OCI-LY1 (cell line): ENCODE data around the gene ELAVL3.
"Not testable (repeated sequence)": the region's sequence is repeated elsewhere in the genome, so short reads cannot be mapped to it uniquely, and the experiment has no call there.

Experiments
- H2AFZ ChIP-seq: fragments of 200-600 bp; sonication (generic), shearing (Covaris generic); 2 replicates; pipeline ENCODE4 v1.6.0; 2014; ENCODE audit warnings: antibody characterized with exemption, mild to moderate bottlenecking, low read length
- H3F3A ChIP-seq: fragments of 200-600 bp; sonication (generic), shearing (Covaris generic); 2 replicates; pipeline ENCODE4 v1.6.0; 2014; ENCODE audit warnings: mild to moderate bottlenecking, antibody characterized with exemption, low read length, moderate library complexity; ENCODE audit not compliant: insufficient read depth
- H3K27ac ChIP-seq: fragments of 200-600 bp; sonication (generic); 2 replicates; pipeline ENCODE4 v1.5.1; 2014; ENCODE audit warnings: low read length, mixed run types, mild to moderate bottlenecking, low read depth; ENCODE audit not compliant: poor library complexity, severe bottlenecking
- H3K27me3 ChIP-seq: fragments of 200-600 bp; sonication (generic); 2 replicates; pipeline ENCODE4 v1.6.0; 2014; ENCODE audit warnings: antibody characterized with exemption, mild to moderate bottlenecking, low read length, moderate library complexity; ENCODE audit not compliant: insufficient read depth
- H3K36me3 ChIP-seq: fragments of 200-600 bp; sonication (generic); 2 replicates; pipeline ENCODE4 v1.6.1; 2014; ENCODE audit warnings: mild to moderate bottlenecking, antibody characterized with exemption, low read length, moderate library complexity, mixed read lengths; ENCODE audit not compliant: insufficient read depth
- H3K4me1 ChIP-seq: fragments of 200-600 bp; sonication (generic); 2 replicates; pipeline ENCODE4 v1.5.1; 2014; ENCODE audit warnings: mild to moderate bottlenecking, low read length, moderate library complexity; ENCODE audit not compliant: insufficient read depth, severe bottlenecking
- H3K4me2 ChIP-seq: fragments of 200-600 bp; sonication (generic), shearing (Covaris generic); 2 replicates; pipeline ENCODE4 v1.6.1; 2014; ENCODE audit warnings: low read length
- H3K4me3 ChIP-seq: fragments of 200-600 bp; sonication (generic); 2 replicates; pipeline ENCODE4 v1.5.1; 2014; ENCODE audit warnings: low read length, low read depth, mild to moderate bottlenecking, mixed read lengths; ENCODE audit not compliant: poor library complexity, severe bottlenecking
- H3K79me2 ChIP-seq: fragments of 200-600 bp; shearing (Covaris generic); 2 replicates; pipeline ENCODE4 v1.6.1; 2016; ENCODE audit warnings: mixed run types, low read length, mixed read lengths; ENCODE audit not compliant: insufficient read depth
- H3K9ac ChIP-seq: fragments of 200-600 bp; sonication (generic), shearing (Covaris generic); 2 replicates; pipeline ENCODE4 v1.6.1; 2014; ENCODE audit warnings: mild to moderate bottlenecking, low read length, mixed read lengths
- H3K9me2 ChIP-seq: fragments of 200-600 bp; sonication (generic), shearing (Covaris generic); 2 replicates; pipeline ENCODE4 v1.6.1; 2014; ENCODE audit warnings: low read depth, mild to moderate bottlenecking, low read length, mixed read lengths
- H3K9me3 ChIP-seq: fragments of 200-600 bp; shearing (Covaris generic); 2 replicates; pipeline ENCODE4 v1.6.1; 2014; ENCODE audit warnings: low read length, mixed read lengths
- H4K20me1 ChIP-seq: fragments of 200-600 bp; sonication (generic), shearing (Covaris generic); 2 replicates; pipeline ENCODE4 v1.6.0; 2016; ENCODE audit warnings: mild to moderate bottlenecking, low read length; ENCODE audit not compliant: insufficient read depth
- EZH2 ChIP-seq: fragments of 200-600 bp; sonication (generic), shearing (Covaris generic); IDR thresholded peaks from 2 replicates; pipeline ENCODE4 v1.8.0; 2017; ENCODE audit warnings: borderline replicate concordance, mixed run types, mild to moderate bottlenecking, antibody characterized with exemption, low read length, moderate library complexity, mixed read lengths
- TF ChIP-seq, protein P1 (sequence below): fragments of 200-600 bp; sonication (generic), shearing (Covaris generic); IDR thresholded peaks from 2 replicates; pipeline ENCODE4 v1.5.1; 2017; ENCODE audit warnings: mild to moderate bottlenecking, antibody characterized with exemption, low read length, moderate library complexity, mixed read lengths

The ELAVL3 gene

DNA sequence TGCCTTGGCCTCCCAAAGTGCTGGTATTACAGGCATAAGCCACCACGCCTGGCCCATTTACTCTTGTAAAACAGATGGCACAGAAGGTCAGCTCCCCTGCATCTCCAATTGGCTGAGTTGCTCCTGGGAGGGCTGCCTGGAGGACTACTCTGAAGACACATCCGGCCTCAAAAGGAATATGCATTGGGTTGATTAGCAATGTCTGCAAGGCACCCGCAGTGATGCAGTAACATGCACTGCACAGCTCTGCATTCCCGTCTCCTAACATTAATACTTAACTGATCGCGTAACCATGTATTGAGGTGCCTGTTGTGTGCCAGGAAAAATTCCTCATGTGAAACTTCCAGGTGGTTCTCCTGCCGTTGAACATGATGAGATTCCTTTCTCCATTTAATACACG is 5.0 kb downstream of the ELAVL3 start:
- no peaks in the 10 kb centered on the region for H3K27me3 ChIP-seq
- no peaks in the 10 kb centered on the region for H3F3A ChIP-seq
- no peak overlapping the region for H3K27ac ChIP-seq
- no peaks in the 10 kb centered on the region for H3K9me2 ChIP-seq
- H3K4me1 ChIP-seq: no peaks in the 10 kb centered on the region
- no peaks in the 10 kb centered on the region for H3K79me2 ChIP-seq
- H3K36me3 ChIP-seq: no peaks in the 10 kb centered on the region
- no peaks in the 10 kb centered on the region for H3K9me3 ChIP-seq
- H3K4me2 ChIP-seq: no peak overlapping the region
- no peak overlapping the region for H3K9ac ChIP-seq
- no peaks in the 10 kb centered on the region for H4K20me1 ChIP-seq
- H3K4me3 ChIP-seq: no peak overlapping the region
- no peak overlapping the region for H2AFZ ChIP-seq
- TF ChIP-seq, protein P1, sequence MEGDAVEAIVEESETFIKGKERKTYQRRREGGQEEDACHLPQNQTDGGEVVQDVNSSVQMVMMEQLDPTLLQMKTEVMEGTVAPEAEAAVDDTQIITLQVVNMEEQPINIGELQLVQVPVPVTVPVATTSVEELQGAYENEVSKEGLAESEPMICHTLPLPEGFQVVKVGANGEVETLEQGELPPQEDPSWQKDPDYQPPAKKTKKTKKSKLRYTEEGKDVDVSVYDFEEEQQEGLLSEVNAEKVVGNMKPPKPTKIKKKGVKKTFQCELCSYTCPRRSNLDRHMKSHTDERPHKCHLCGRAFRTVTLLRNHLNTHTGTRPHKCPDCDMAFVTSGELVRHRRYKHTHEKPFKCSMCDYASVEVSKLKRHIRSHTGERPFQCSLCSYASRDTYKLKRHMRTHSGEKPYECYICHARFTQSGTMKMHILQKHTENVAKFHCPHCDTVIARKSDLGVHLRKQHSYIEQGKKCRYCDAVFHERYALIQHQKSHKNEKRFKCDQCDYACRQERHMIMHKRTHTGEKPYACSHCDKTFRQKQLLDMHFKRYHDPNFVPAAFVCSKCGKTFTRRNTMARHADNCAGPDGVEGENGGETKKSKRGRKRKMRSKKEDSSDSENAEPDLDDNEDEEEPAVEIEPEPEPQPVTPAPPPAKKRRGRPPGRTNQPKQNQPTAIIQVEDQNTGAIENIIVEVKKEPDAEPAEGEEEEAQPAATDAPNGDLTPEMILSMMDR: no peak
- no peak for TF ChIP-seq EZH2

DNA sequence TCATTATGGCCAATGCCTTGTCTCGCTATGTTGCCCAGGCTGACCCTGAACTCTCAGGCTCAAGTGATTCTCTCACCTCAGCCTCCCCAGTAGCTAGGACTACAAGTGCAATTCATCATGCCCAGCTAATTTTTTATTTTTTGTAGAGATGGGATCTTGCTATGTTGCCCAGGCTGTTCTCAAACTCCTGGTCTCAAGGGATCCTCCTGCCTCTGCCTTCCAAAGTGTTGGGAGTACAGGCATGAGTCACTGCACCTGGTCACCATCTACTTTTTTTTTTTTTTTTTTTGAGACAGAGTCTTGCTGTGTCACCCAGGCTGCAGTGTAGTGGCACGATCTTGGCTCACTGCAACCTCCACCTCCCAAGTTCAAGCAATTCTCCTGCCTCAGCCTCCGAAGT is 5.5 kb downstream of the ELAVL3 start:
- H3K9ac ChIP-seq, H3K9me3 ChIP-seq, H2AFZ ChIP-seq, H3K4me3 ChIP-seq, H3K79me2 ChIP-seq, H3K4me1 ChIP-seq, H3F3A ChIP-seq, H3K36me3 ChIP-seq, H3K27ac ChIP-seq, H4K20me1 ChIP-seq, H3K9me2 ChIP-seq, H3K27me3 ChIP-seq, H3K4me2 ChIP-seq: not testable (repeated sequence)

DNA sequence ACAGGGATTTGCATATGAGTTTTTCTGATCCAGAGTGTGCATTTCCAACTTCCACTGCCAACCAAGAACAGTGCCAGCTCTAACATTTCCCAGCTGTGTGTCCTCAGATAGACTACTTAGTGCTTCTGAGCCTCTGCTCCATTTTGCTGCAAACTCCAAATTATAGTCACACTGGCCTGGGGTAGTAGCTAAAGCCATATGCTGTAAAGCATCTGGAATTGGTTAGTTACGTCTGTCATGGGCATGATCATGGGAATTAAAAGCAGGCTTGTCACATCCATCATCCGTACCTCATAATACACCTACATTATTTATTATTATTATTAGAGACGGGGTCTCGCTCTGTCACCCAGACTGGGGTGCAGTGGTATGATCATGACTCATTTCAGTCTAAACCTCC is 7.1 kb downstream of the ELAVL3 start:
- H3K79me2 ChIP-seq: no peaks in the 10 kb centered on the region
- 0 out of 2 replicates have a peak, but pooled peaks cover 4% of the 10 kb centered on the region for H3K27me3 ChIP-seq
- H3K9me2 ChIP-seq: no peaks in the 10 kb centered on the region
- H3K36me3 ChIP-seq: no peaks in the 10 kb centered on the region
- TF ChIP-seq, protein P1: no peak
- no peak for TF ChIP-seq EZH2
- no peaks in the 10 kb centered on the region for H3K4me1 ChIP-seq
- H3F3A ChIP-seq: no peaks in the 10 kb centered on the region
- no peaks in the 10 kb centered on the region for H4K20me1 ChIP-seq
- H3K4me3 ChIP-seq: no peak overlapping the region
- H3K9me3 ChIP-seq: no peaks in the 10 kb centered on the region
- no peak overlapping the region for H3K27ac ChIP-seq
- H3K4me2 ChIP-seq: no peak overlapping the region
- H2AFZ ChIP-seq: no peak overlapping the region
- no peak overlapping the region for H3K9ac ChIP-seq

DNA sequence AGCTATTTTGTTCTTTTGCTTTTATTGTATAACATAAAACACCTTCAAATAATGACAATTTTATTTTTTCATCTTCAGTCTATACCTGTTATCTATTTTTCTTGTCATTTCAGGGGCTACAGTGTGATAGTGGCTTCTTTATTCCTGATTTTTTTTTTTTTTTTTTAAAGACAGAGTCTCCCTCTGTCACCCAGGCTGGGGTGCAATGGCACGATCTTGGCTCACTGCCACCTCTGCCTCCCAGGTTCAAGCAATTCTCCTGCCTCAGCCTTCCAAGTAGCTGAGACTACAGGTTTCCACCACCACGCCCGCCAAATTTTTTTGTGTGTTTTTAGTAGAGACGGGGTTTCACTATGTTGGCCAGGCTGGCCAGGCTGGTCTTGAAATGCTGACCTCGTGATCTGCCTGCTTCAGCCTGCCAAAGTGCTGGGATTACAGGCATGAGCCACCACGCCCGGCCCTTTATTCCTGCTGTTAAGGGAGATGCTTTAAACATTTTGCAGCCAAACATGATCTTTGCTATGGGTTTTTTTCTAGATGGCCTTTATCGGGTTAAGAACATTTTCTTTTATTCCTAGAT is 12.5 kb downstream of the ELAVL3 start:
- not testable (repeated sequence) for H2AFZ ChIP-seq, H4K20me1 ChIP-seq, H3K9ac ChIP-seq, H3K9me2 ChIP-seq, H3F3A ChIP-seq, H3K27me3 ChIP-seq, H3K27ac ChIP-seq, H3K4me2 ChIP-seq, H3K4me3 ChIP-seq, H3K79me2 ChIP-seq, H3K9me3 ChIP-seq, H3K36me3 ChIP-seq, H3K4me1 ChIP-seq
